ENCODE results near the gene RHOC.

RHOC gene

DNA sequence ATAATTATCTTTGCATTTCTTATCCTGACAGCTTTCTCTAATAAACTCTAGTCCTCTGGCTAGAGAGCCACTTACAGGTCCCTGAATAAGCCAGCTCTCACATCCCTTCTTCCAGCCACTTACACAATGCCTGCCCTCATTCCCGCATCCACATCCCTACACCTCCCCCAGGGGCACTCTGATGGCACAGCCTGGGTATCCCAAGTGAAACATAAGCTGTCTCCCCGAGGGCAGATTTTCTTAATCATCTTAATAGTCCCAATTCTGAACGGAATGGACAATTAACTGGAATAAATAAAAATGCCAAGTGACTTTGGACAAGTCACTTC is 4.9 kb downstream of the RHOC start:
- DNase-seq (ENCODE audit: low spot score), result no peak

GRCh38 chr1:112701227-112702066 is 5.5 kb downstream of the RHOC start:
- DNase-seq (ENCODE audit: low spot score), result no peak

DNA sequence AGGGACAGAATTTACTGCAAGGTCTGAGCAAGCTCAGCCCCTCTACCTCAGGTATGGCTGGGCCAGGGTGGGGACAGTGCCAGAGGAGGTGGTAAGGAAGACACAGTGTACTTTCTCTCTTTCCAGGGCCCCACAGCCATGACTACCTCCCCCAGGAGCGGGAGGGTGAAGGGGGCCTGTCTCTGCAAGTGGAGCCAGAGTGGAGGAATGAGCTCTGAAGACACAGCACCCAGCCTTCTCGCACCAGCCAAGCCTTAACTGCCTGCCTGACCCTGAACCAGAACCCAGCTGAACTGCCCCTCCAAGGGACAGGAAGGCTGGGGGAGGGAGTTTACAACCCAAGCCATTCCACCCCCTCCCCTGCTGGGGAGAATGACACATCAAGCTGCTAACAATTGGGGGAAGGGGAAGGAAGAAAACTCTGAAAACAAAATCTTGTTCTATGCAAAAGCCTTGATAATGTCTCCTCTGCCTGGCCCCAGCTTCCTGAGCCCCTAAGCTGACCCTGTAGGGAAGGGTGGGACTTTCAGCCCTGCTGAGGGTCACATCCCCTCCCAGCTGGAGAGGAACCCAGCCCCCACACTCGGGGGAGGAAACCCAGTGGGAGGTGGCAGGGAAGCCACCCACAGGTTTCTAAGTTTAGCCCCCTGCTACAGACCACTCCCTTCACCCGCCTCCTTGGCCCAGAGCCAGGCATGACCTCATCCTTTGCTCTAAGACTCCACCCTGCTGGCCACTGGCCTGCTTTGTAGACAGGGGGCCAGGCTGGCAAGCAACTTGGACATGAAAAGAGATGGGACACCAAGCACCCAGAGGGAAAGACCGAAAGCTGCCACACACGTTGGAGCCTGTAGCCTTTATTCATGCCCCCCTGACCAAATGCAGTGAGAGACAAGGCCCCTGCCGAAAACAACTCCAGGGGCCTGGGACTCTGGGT is 6.4 kb downstream of the RHOC start:
- DNase-seq (ENCODE audit: low spot score), result peak; percentile 93

DNA sequence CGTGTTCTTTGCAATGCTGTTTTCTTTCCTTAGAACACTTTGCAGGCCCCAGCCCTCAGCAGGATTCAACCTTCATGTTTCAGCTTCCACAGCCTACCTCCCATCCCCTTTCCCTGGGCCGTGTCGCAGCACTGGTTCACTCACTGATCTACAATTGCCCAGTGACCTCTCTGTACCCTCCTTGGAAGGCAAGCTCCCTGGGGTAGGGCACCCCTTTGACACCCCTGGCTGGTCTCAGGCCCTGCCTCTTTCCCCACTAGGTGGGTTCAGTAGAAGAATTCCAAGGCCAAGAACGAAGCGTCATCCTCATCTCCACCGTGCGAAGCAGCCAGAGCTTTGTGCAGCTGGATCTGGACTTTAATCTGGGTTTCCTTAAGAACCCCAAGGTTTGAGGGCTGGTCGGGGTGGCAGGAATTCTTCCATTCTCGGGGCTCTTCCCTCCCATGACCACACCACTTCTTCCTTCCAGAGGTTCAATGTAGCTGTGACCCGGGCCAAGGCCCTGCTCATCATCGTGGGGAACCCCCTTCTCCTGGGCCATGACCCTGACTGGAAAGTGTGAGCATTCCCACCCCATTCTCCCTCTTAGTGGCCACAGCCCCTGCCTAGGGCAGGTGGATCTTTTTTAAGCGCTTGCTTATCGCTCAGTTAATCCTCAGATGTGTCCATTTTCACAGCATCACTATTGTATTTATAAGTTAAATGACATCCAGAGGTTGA is 7.3 kb downstream of the RHOC start:
- DNase-seq (ENCODE audit: low spot score), result no peak

GRCh38 chr1:112698366-112699310 is 8.3 kb downstream of the RHOC start:
- peak; percentile 75 for DNase-seq (ENCODE audit: low spot score)

DNA sequence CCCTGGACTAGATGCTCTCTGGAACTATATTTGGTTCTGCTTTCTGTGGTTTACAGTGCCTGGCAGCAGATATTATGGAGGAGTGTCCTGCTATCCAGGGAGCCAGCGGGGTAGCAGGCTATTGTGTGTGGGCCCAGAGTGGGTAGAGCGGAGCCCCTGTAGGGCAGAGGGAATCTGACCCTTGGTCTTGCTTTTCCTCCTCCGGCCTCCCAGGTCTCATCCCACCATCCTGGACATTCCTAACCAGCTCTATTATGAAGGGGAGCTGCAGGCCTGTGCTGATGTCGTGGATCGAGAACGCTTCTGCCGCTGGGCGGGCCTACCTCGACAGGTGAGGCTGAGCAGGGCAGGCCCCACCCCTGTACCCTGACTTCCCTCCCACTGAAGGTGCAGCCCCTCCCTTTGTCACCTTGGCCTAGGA is 9.1 kb downstream of the RHOC start:
- no peak for DNase-seq (ENCODE audit: low spot score)

GRCh38 chr1:112696578-112697314 is 10.2 kb downstream of the RHOC start:
- DNase-seq (ENCODE audit: low spot score), result no peak

- no peak for DNase-seq (ENCODE audit: low spot score)
Measured at GRCh38 chr1:112695276-112695675, 11.7 kb downstream of the RHOC start.

DNA sequence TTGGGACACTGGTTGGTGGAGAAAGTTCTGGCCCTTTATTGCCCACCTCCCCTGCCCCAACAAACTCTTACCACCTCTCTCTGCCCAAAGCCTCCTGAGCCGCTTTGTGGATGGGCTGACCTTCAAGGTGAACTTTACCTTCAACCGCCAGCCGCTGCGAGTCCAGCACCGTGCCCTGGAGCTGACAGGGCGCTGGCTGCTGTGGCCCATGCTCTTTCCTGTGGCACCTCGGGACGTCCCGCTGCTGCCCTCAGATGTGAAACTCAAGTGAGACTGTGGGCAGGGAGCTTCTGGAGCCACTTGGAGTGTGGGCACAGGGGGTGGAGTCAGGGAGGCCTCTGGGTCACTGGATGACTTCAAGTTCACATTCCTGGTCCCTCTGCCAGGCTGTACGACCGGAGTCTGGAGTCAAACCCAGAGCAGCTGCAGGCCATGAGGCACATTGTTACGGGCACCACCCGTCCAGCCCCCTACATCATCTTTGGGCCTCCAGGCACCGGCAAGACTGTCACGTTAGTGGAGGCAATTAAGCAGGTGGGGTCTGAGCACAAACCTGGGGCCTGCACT is 12.5 kb downstream of the RHOC start:
- no peak for DNase-seq (ENCODE audit: low spot score)

DNA sequence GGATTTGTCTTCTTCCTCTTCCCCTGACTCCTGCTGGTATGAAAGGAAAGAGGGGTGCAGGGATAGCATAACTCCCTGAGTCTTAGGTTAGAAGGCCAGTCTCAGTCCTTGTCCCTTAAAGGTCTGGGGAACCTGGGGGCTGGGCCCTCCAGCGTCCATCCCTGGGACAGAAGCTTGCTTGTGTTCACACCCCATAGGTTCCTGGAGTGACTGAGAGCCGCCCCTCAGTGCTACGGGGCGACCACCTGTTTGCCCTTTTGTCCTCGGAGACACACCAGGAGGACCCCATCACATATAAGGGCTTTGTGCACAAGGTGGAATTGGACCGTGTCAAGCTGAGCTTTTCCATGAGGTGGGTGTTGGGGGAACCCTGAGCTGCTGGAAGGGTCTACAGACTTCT is 13.1 kb downstream of the RHOC start:
- no peak for DNase-seq (ENCODE audit: low spot score)

DNA sequence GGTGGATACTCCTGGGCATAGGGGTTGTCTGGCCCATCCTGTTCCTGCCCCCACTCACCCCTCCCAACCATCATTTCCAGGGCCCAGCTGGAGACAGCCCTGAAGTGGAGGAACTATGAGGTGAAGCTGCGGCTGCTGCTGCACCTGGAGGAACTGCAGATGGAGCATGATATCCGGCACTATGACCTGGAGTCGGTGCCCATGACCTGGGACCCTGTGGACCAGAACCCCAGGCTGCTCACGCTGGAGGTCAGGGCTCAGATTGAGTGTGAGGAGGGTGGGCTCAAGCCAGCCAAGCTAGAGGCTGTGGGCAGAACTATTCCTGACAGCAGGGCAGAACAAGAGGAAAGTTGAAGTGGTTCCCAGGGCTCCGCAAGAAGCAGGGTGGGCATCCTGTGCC is 14.2 kb downstream of the RHOC start:
- DNase-seq (ENCODE audit: low spot score), result no peak

DNA sequence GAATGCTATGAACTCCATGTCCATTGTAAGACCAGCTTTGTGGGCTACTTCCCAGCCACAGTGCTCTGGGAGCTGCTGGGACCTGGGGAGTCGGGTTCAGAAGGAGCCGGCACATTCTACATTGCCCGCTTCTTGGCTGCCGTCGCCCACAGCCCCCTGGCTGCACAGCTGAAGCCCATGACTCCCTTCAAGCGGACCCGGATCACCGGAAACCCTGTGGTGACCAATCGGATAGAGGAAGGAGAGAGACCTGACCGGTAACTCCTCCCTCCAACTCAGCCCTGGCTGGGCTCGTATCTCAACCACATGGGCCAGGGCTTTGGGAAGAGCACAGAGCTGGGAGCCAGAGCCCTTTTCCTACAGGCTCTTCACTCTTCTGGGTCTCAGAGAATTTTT is 17.1 kb downstream of the RHOC start:
- DNase-seq (ENCODE audit: low spot score), result no peak

DNA sequence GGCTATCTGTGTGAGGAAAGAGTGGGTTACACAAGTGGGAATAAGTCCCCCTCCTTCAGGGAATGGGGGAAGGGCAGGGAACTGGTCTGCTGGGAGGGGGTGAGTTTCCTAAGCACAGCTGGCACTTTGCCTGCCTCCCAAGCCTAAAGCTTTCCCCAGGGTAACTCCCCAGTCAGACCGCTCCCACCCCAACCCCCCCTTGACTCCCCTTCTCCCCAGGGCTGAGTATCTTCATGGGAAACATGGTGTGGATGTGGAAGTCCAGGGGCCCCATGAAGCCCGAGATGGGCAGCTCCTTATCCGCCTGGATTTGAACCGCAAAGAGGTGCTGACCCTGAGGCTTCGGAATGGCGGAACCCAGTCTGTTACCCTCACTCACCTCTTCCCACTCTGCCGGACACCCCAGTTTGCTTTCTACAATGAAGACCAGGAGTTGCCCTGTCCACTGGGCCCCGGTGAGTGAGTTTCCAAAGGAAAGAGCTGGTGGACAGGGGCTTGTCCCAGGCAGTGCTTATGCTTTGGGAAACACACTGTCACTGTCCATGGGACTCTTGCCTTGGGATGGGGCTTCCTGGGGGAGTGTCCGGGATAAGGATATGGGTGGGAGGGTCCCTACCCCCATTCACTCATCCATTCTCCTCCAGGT is 17.6 kb downstream of the RHOC start:
- DNase-seq (ENCODE audit: low spot score), result no peak

DNA sequence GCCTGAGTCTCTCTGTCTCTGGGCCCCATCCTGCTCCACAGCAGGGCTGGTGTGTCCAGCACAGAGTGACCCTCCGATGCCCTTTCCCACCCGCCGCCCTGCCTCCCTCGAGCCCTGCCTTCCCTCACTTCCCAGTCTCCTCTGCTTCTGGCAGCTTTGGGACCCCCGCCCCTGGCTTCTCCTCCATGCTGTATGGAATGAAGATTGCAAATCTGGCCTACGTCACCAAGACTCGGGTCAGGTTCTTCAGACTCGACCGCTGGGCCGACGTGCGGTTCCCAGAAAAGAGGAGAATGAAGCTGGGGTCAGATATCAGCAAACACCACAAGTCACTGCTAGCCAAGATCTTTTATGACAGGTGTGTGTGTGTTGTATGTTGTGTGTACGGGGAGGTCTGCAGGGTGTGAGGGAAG is 18.1 kb downstream of the RHOC start:
- DNase-seq (ENCODE audit: low spot score), result no peak

- DNase-seq (ENCODE audit: low spot score), result no peak
Measured at GRCh38 chr1:112687785-112688496, 19.0 kb downstream of the RHOC start.

- no peak for DNase-seq (ENCODE audit: low spot score)
Measured at GRCh38 chr1:112687361-112687760, 19.6 kb downstream of the RHOC start.

- DNase-seq (ENCODE audit: low spot score), result no peak
Measured at GRCh38 chr1:112686835-112687234, 20.1 kb downstream of the RHOC start.

DNA sequence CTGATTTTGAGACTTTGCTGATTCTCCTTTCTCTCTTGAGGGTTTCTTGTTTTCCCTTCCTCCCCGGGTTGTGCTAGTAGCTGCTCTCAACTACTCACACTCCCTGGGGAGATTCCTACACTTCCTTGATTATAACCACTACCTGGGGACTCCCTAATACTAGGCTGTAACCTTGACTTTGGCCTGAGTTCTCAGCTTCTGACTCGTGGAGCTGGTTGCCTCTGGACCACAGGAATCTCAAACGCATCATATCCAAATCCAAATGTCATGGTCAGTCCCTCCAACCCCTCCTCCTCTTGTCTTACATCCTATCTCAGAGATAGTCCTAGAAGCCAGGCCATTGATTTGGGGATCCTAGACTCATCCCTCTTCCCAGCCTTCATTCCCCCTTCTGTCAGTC is 20.5 kb downstream of the RHOC start:
- DNase-seq (ENCODE audit: low spot score), result no peak

- no peak for DNase-seq (ENCODE audit: low spot score)
Measured at GRCh38 chr1:112685913-112686312, 21.0 kb downstream of the RHOC start.

All from hematopoietic multipotent progenitor cell treated with erythropoietin and hydrocortisone succinate and interleukin-3 and kit ligand, for 17 days (in vitro differentiated cells).